GM21619 (cell line): ENCODE results near the gene PTPRE.
"Not testable (repeated sequence)": the region's sequence is repeated elsewhere in the genome, so short reads cannot be mapped to it uniquely, and the experiment has no call there.

Experiments used
- ATAC-seq: cut with Tn5 transposase; IDR thresholded peaks from one replicate; pipeline ENCODE4 v1.9.1; 2021; ENCODE audit not compliant: unreplicated experiment

The PTPRE gene

GRCh38 chr10:128086003-128086863 is 179.3 kb downstream of the PTPRE start:
- ATAC-seq, result no peak

GRCh38 chr10:128087146-128087883 is 180.4 kb downstream of the PTPRE start:
- ATAC-seq, result no peak

GRCh38 chr10:128087884-128088709 is 181.2 kb downstream of the PTPRE start:
- ATAC-seq, result no peak

- no peak for ATAC-seq
Measured at GRCh38 chr10:128091636-128092210, 184.8 kb downstream of the PTPRE start.

- ATAC-seq, result no peak
Measured at GRCh38 chr10:128092454-128092853, 185.6 kb downstream of the PTPRE start.

GRCh38 chr10:128094596-128094995 is 187.7 kb downstream of the PTPRE start:
- ATAC-seq, result not testable (repeated sequence)

- no peak for ATAC-seq
Measured at GRCh38 chr10:128095027-128095752, 188.3 kb downstream of the PTPRE start.

- no peak for ATAC-seq
Measured at GRCh38 chr10:128095753-128096469, 189.0 kb downstream of the PTPRE start.

- ATAC-seq, result no peak
Measured at GRCh38 chr10:128096486-128097199, 189.7 kb downstream of the PTPRE start.

GRCh38 chr10:128097783-128098182 is 190.9 kb downstream of the PTPRE start:
- ATAC-seq, result no peak

GRCh38 chr10:128098631-128099030 is 191.7 kb downstream of the PTPRE start:
- no peak for ATAC-seq

GRCh38 chr10:128099901-128100300 is 193.0 kb downstream of the PTPRE start:
- no peak for ATAC-seq

GRCh38 chr10:128101901-128102300 is 195.0 kb downstream of the PTPRE start:
- ATAC-seq, result no peak

- no peak for ATAC-seq
Measured at GRCh38 chr10:128102480-128103228, 195.8 kb downstream of the PTPRE start.

- ATAC-seq, result no peak
Measured at GRCh38 chr10:128103229-128103714, 196.4 kb downstream of the PTPRE start.

- no peak for ATAC-seq
Measured at GRCh38 chr10:128105383-128105782, 198.5 kb downstream of the PTPRE start.

GRCh38 chr10:128109707-128110106 is 202.8 kb downstream of the PTPRE start:
- no peak for ATAC-seq

- ATAC-seq, result no peak
Measured at GRCh38 chr10:128110339-128110738, 203.4 kb downstream of the PTPRE start.
